ENCODE measurements around the gene GPA33.

Gene GPA33

GRCh38 chr1:167003711-167004110, 86.5 kb downstream of the GPA33 start:
- Histone ChIP-seq H3K27me3 (ENCODE audit: low read depth, low read length) (no peaks in the 10 kb centered on the region), H3K4me1 (ENCODE audit: low read length) (no peaks in the 10 kb centered on the region), H3K4me2 (ENCODE audit: low read length) (no peak overlapping the region), H3K9ac (ENCODE audit: low read length) (no peak overlapping the region), H3K27ac (ENCODE audit: low read length) (no peak overlapping the region), H2AFZ (ENCODE audit: low read depth, low read length) (no peak overlapping the region), H4K20me1 (ENCODE audit: insufficient read depth, low read length) (no peaks in the 10 kb centered on the region), H3K4me3 (ENCODE audit: low read length) (no peak overlapping the region), H3K79me2 (ENCODE audit: low read length) (no peaks in the 10 kb centered on the region), H3K9me3 (ENCODE audit: insufficient read depth, low read length) (no peaks in the 10 kb centered on the region), H3K36me3 (replicated peaks; ENCODE audit: low read depth, low read length) (no peaks in the 10 kb centered on the region)
- TF ChIP-seq EZH2phosphoT487 (IDR thresholded peaks at IDR 0.05; ENCODE audit: low read depth) (no peak), CTCF (IDR thresholded peaks at IDR 0.05; ENCODE audit: low read depth, low read length) (no peak)

Measured in OCI-LY3 (cell line).